GM18517 (cell line): Measurements from ENCODE around the gene DGKI.

ENCODE experiments used
- ATAC-seq: cut with Tn5 transposase; IDR thresholded peaks from one replicate; pipeline ENCODE4 v1.9.1; 2021; ENCODE audit warnings: mild to moderate bottlenecking, moderate library complexity; ENCODE audit not compliant: unreplicated experiment

The DGKI gene

GRCh38 chr7:137658190-137658900 lies 188.4 kb downstream of the DGKI start:
- no peak for ATAC-seq

- no peak for ATAC-seq
Measured at GRCh38 chr7:137657476-137658189, 189.1 kb downstream of the DGKI start.

GRCh38 chr7:137656850-137657232 lies 189.9 kb downstream of the DGKI start:
- ATAC-seq, result no peak

- ATAC-seq, result peak; percentile 63
Measured at GRCh38 chr7:137656227-137656849, 190.4 kb downstream of the DGKI start.

- ATAC-seq, result no peak
Measured at GRCh38 chr7:137655804-137656203, 191.0 kb downstream of the DGKI start.

GRCh38 chr7:137652721-137653120 lies 194.1 kb downstream of the DGKI start:
- ATAC-seq, result no peak

- ATAC-seq, result no peak
Measured at GRCh38 chr7:137647905-137648565, 198.7 kb downstream of the DGKI start.

- ATAC-seq, result no peak
Measured at GRCh38 chr7:137642472-137642871, 204.3 kb downstream of the DGKI start.

- ATAC-seq, result no peak
Measured at GRCh38 chr7:137642031-137642430, 204.7 kb downstream of the DGKI start.

GRCh38 chr7:137636376-137636775 lies 210.4 kb downstream of the DGKI start:
- no peak for ATAC-seq

GRCh38 chr7:137635874-137636273 lies 210.9 kb downstream of the DGKI start:
- no peak for ATAC-seq

- ATAC-seq, result no peak
Measured at GRCh38 chr7:137635132-137635531, 211.6 kb downstream of the DGKI start.

- no peak for ATAC-seq
Measured at GRCh38 chr7:137634356-137634755, 212.4 kb downstream of the DGKI start.

GRCh38 chr7:137633133-137633532 lies 213.6 kb downstream of the DGKI start:
- ATAC-seq, result no peak

- ATAC-seq, result no peak
Measured at GRCh38 chr7:137628216-137628615, 218.6 kb downstream of the DGKI start.

GRCh38 chr7:137626469-137627067 lies 220.2 kb downstream of the DGKI start:
- ATAC-seq, result peak; percentile 64

GRCh38 chr7:137625197-137625596 lies 221.6 kb downstream of the DGKI start:
- ATAC-seq, result no peak

- no peak for ATAC-seq
Measured at GRCh38 chr7:137619181-137619580, 227.6 kb downstream of the DGKI start.

GRCh38 chr7:137618748-137619147 lies 228.0 kb downstream of the DGKI start:
- ATAC-seq, result no peak

- ATAC-seq, result no peak
Measured at GRCh38 chr7:137613006-137613525, 233.7 kb downstream of the DGKI start.

- no peak for ATAC-seq
Measured at GRCh38 chr7:137611606-137612005, 235.2 kb downstream of the DGKI start.
